ENCODE results near the gene TMEM132D.

GRCh38 chr12:129351481-129351880 lies 552.3 kb downstream of the TMEM132D start:
- TF ChIP-seq CTCF (IDR thresholded peaks at IDR 0.05; ENCODE audit: low read depth, low read length) = no peak
- no peak for TF ChIP-seq POLR2A (IDR thresholded peaks at IDR 0.05; ENCODE audit: extremely low read depth, insufficient read length)
- no peak for TF ChIP-seq MYC (IDR thresholded peaks at IDR 0.05; ENCODE audit: low read depth, low read length)
